ENCODE measurements around the gene ACSL5.
"Not testable (repeated sequence)": the region's sequence is repeated elsewhere in the genome, so short reads cannot be mapped to it uniquely, and the experiment has no call there.

Gene ACSL5

GRCh38 chr10:112351146-112351545 lies 22.8 kb upstream of the ACSL5 start:
- no peak for DNase-seq

GRCh38 chr10:112352044-112352443 lies 21.9 kb upstream of the ACSL5 start:
- DNase-seq = no peak

- no peak for DNase-seq
Measured at GRCh38 chr10:112353046-112353445, 20.9 kb upstream of the ACSL5 start.

- no peak for DNase-seq
Measured at GRCh38 chr10:112356686-112357085, 17.2 kb upstream of the ACSL5 start.

- no peak for DNase-seq
Measured at GRCh38 chr10:112359606-112360307, 14.2 kb upstream of the ACSL5 start.

GRCh38 chr10:112360308-112361270 lies 13.3 kb upstream of the ACSL5 start:
- DNase-seq = no peak

GRCh38 chr10:112361951-112362751 lies 11.8 kb upstream of the ACSL5 start:
- peak; percentile 52 for DNase-seq

GRCh38 chr10:112362833-112363232 lies 11.1 kb upstream of the ACSL5 start:
- DNase-seq = peak; percentile 23

GRCh38 chr10:112363696-112364688 lies 9.9 kb upstream of the ACSL5 start:
- DNase-seq = no peak

GRCh38 chr10:112365014-112365432 lies 8.9 kb upstream of the ACSL5 start:
- no peak for DNase-seq

- DNase-seq = no peak
Measured at GRCh38 chr10:112365451-112365850, 8.5 kb upstream of the ACSL5 start.

GRCh38 chr10:112366992-112367391 lies 6.9 kb upstream of the ACSL5 start:
- DNase-seq = no peak

- DNase-seq = no peak
Measured at GRCh38 chr10:112367516-112367915, 6.4 kb upstream of the ACSL5 start.

GRCh38 chr10:112369495-112370423 lies 4.2 kb upstream of the ACSL5 start:
- no peak for DNase-seq

- no peak for DNase-seq
Measured at GRCh38 chr10:112370424-112370819, 3.5 kb upstream of the ACSL5 start.

GRCh38 chr10:112371326-112371725 lies 2.6 kb upstream of the ACSL5 start:
- not testable (repeated sequence) for DNase-seq

- not testable (repeated sequence) for DNase-seq
Measured at GRCh38 chr10:112372182-112372810, 1.6 kb upstream of the ACSL5 start.

GRCh38 chr10:112374724-112375541 lies 1.0 kb downstream of the ACSL5 start:
- peak; percentile 28 for DNase-seq

- DNase-seq = peak; percentile 54
Measured at GRCh38 chr10:112375721-112376395, 1.9 kb downstream of the ACSL5 start.
